DND-41 (cell line): ENCODE measurements around the gene RPS3A.

ENCODE experiments used
- ATAC-seq: fragments of 200-7000 bp; cut with Tn5 transposase; 3 replicates; pipeline ENCODE4 v1.9.1; 2021; ENCODE audit warnings: low read depth; ENCODE audit not compliant: insufficient read depth
- DNase-seq: peaks from one replicate; pipeline ENCODE4 v3.0.0-alpha.2; 2020
- H2AFZ ChIP-seq: 2 replicates; pipeline ENCODE4 v1.6.0; 2012; ENCODE audit warnings: low read depth, low read length
- H3K27ac ChIP-seq: 2 replicates; pipeline ENCODE4 v1.5.1; 2012; ENCODE audit warnings: low read length, inconsistent platforms
- H3K27me3 ChIP-seq: fragments of 200-600 bp; sonication (generic); 2 replicates; pipeline ENCODE4 v1.6.0; 2012; ENCODE audit warnings: low read length, mild to moderate bottlenecking, inconsistent platforms; ENCODE audit not compliant: insufficient read depth, poor library complexity
- H3K36me3 ChIP-seq: 2 replicates; pipeline ENCODE4 v1.5.1; 2012; ENCODE audit warnings: low read length, inconsistent platforms; ENCODE audit not compliant: insufficient read depth
- H3K4me1 ChIP-seq: 2 replicates; pipeline ENCODE4 v1.5.1; 2012; ENCODE audit warnings: mild to moderate bottlenecking, low read length; ENCODE audit not compliant: insufficient read depth
- H3K4me2 ChIP-seq: 2 replicates; pipeline ENCODE4 v1.6.0; 2012; ENCODE audit warnings: mild to moderate bottlenecking, moderate library complexity, low read length, inconsistent platforms; ENCODE audit not compliant: insufficient read depth
- H3K4me3 ChIP-seq, 2 experiments: fragments of 200-600 bp in 1 of 2; shearing (Covaris generic) in 1 of 2; 2 replicates each; pipeline ENCODE4 v1.5.1; 2012 to 2016; ENCODE audit warnings: inconsistent platforms in 2 of 2, low read length in 2 of 2, mild to moderate bottlenecking in 2 of 2, low read depth in 1 of 2, moderate library complexity in 1 of 2
- H3K79me2 ChIP-seq: 2 replicates; pipeline ENCODE4 v1.6.0; 2012; ENCODE audit warnings: low read length, inconsistent platforms; ENCODE audit not compliant: insufficient read depth
- H3K9ac ChIP-seq: 2 replicates; pipeline ENCODE4 v1.6.0; 2012; ENCODE audit warnings: low read depth, mild to moderate bottlenecking, inconsistent platforms, low read length, moderate library complexity
- H3K9me3 ChIP-seq: 2 replicates; pipeline ENCODE4 v1.5.1; 2012; ENCODE audit warnings: low read length, moderate library complexity, mild to moderate bottlenecking, inconsistent platforms; ENCODE audit not compliant: insufficient read depth, severe bottlenecking
- H4K20me1 ChIP-seq: 2 replicates; pipeline ENCODE4 v1.6.0; 2012; ENCODE audit warnings: low read length; ENCODE audit not compliant: insufficient read depth
- EZH2 ChIP-seq: IDR thresholded peaks from 3 replicates; pipeline ENCODE4 v1.6.1; 2012; ENCODE audit warnings: borderline replicate concordance, low read depth, mild to moderate bottlenecking, moderate library complexity, low read length, inconsistent platforms; ENCODE audit not compliant: severe bottlenecking
- TF ChIP-seq, protein P1 (sequence below): IDR thresholded peaks from 2 replicates; pipeline ENCODE4 v1.5.1; 2012; ENCODE audit warnings: borderline replicate concordance, low read length, moderate library complexity, mild to moderate bottlenecking; ENCODE audit not compliant: poor library complexity, severe bottlenecking; ENCODE audit errors: extremely low read depth

Gene RPS3A

GRCh38 chr4:151144329-151145072 is 45.1 kb downstream of the RPS3A start:
- Histone ChIP-seq H3K9me3 (no peaks in the 10 kb centered on the region), H3K9ac (no peak overlapping the region), H2AFZ (no peak overlapping the region), H3K36me3 (no peaks in the 10 kb centered on the region), H3K4me1 (no peaks in the 10 kb centered on the region), H3K4me3 (no peak overlapping the region), H3K27ac (no peak overlapping the region), H3K4me2 (no peak overlapping the region), H3K27me3 (no peaks in the 10 kb centered on the region), H4K20me1 (no peaks in the 10 kb centered on the region), H3K79me2 (no peaks in the 10 kb centered on the region)
- DNase-seq (no peak), ATAC-seq (no peak)
- TF ChIP-seq, protein P1, sequence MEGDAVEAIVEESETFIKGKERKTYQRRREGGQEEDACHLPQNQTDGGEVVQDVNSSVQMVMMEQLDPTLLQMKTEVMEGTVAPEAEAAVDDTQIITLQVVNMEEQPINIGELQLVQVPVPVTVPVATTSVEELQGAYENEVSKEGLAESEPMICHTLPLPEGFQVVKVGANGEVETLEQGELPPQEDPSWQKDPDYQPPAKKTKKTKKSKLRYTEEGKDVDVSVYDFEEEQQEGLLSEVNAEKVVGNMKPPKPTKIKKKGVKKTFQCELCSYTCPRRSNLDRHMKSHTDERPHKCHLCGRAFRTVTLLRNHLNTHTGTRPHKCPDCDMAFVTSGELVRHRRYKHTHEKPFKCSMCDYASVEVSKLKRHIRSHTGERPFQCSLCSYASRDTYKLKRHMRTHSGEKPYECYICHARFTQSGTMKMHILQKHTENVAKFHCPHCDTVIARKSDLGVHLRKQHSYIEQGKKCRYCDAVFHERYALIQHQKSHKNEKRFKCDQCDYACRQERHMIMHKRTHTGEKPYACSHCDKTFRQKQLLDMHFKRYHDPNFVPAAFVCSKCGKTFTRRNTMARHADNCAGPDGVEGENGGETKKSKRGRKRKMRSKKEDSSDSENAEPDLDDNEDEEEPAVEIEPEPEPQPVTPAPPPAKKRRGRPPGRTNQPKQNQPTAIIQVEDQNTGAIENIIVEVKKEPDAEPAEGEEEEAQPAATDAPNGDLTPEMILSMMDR = no peak
- TF ChIP-seq EZH2 = no peak

GRCh38 chr4:151147000-151147399 is 47.6 kb downstream of the RPS3A start:
- Histone ChIP-seq H3K9ac (no peak overlapping the region), H3K4me2 (no peak overlapping the region), H3K4me1 (no peaks in the 10 kb centered on the region), H3K36me3 (no peaks in the 10 kb centered on the region), H3K4me3 (no peak overlapping the region), H3K27me3 (no peaks in the 10 kb centered on the region), H4K20me1 (no peaks in the 10 kb centered on the region), H3K9me3 (no peaks in the 10 kb centered on the region), H3K79me2 (no peaks in the 10 kb centered on the region), H3K27ac (no peak overlapping the region), H2AFZ (no peak overlapping the region)
- DNase-seq (no peak), ATAC-seq (no peak)
- TF ChIP-seq, protein P1 = no peak
- TF ChIP-seq EZH2 = no peak

GRCh38 chr4:151148261-151148660 is 48.8 kb downstream of the RPS3A start:
- Histone ChIP-seq H2AFZ (no peak overlapping the region), H3K27ac (no peak overlapping the region), H3K27me3 (no peaks in the 10 kb centered on the region), H3K9ac (no peak overlapping the region), H4K20me1 (no peaks in the 10 kb centered on the region), H3K4me3 (no peak overlapping the region), H3K79me2 (no peaks in the 10 kb centered on the region), H3K4me1 (no peaks in the 10 kb centered on the region), H3K9me3 (no peaks in the 10 kb centered on the region), H3K4me2 (no peak overlapping the region), H3K36me3 (no peaks in the 10 kb centered on the region)
- DNase-seq (no peak), ATAC-seq (no peak)
- TF ChIP-seq EZH2 = no peak
- TF ChIP-seq, protein P1 = no peak
